ENCODE measurements around the gene SLC22A2. TPM values are rescaled to one million over a fixed set of nuclear protein-coding genes. Genes with fewer than 3 reads are reported as not detected.

The SLC22A2 gene
- total and polyA plus RNA-seq, 2 of the 13 experiments (the other 11 are each of a cell fraction or from before 2014, with no cell fraction given) = not detected

DNA sequence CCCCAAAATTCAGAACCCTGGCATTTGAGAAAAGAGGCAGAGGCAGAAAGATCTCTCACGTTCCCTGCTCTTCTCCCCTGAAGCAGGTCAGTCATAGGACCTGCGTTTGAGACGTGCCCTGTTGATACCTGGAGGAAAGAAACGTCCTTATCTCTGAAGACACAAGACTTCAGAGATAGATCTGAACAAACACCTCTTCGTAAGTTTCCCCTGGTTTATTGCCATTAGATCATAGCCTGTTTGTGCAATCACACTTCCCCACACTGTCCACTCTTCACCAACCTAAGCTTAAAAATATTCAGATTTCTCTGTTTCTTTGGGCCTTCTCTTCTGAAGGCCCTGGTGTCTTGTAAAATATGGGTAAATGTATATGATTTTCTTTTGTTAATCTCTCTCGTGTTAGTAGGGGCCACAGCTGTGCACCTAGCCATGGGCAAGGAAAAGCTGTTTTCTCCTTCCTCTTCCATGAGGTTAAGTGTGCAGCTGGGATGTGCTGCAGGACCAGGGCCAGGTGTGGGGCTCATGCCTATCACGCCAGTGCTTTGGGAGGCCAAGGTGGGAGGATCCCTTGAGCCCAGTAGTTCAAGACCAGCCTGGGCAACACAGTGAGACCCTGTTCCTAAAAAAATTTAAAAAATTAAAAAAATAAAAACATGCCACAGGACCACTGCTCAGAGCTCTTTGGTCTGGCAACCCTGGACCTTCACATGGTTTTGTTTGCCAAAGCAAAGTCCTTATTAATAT is 4.7 kb upstream of the SLC22A2 start:
- no peak overlapping the region for H2AFZ ChIP-seq (ENCODE audit: low read length)
- WGBS (ENCODE audit: low lambda C conversion rate) = 22% methylated on average over 7 of the region's 7 CpGs
- BruUV-seq (replicated peaks) = no TSS peak
- H3K4me1 ChIP-seq (ENCODE audit: insufficient read depth, low read length) = peaks cover 16% of the 10 kb centered on the region
- in situ Hi-C loops (cut with HindIII; ENCODE audit: extremely low pct_ligation_motif_present, low pct_unique_long_range_greater_than_20kb) (no loop called here), intact Hi-C loops (cut with micrococcal nuclease; ENCODE audit: unreplicated experiment) (no loop called here)
- CTCF ChIA-PET (ENCODE audit: low intra/inter-chr PET ratio, low total read pairs) = no interaction called here
- no peaks in the 10 kb centered on the region for H3K36me3 ChIP-seq (replicated peaks in 1 of 2; ENCODE audit: control insufficient read depth in 1 of 2, insufficient read depth in 2 of 2, low read length in 2 of 2)
- no peak overlapping the region for H3K27ac ChIP-seq (ENCODE audit: extremely low read length, insufficient read depth, low read length)
- POLR2A ChIA-PET = interaction anchor here (1.2 kb wide), 1 partner anchor 131 kb away, joined by 3 read pairs; no protein-coding TSS in a partner anchor
- no peaks in the 10 kb centered on the region for H4K20me1 ChIP-seq (ENCODE audit: insufficient read depth, low read length)
- TF ChIP-seq ZNF121 (CRISPR knock-in tag; IDR thresholded peaks at IDR 0.05) (peak; percentile 71; the same call in 1 of the 2 replicates), SP5 (CRISPR knock-in tag; IDR thresholded peaks at IDR 0.05; ENCODE audit: borderline replicate concordance, low read depth) (no peak), SUZ12 (IDR thresholded peaks at IDR 0.05; ENCODE audit: low read depth, low read length) (no peak), SSRP1 (CRISPR knock-in tag; IDR thresholded peaks at IDR 0.05) (no peak), ZNF431 (CRISPR knock-in tag; IDR thresholded peaks at IDR 0.05; ENCODE audit: borderline replicate concordance, low read depth) (no peak)
- peaks cover 5 to 15% of the 10 kb centered on the region in 2 experiments; a peak in 3 of 5 replicates for H3K27me3 ChIP-seq (ENCODE audit: control insufficient read depth in 1 of 2, insufficient read depth in 2 of 2, low read length in 2 of 2)
- H3K9me3 ChIP-seq (ENCODE audit: low read length) = no peaks in the 10 kb centered on the region
- DNase-seq (ENCODE audit: low spot score) = no peak
- no peak for FAIRE-seq
- no peak overlapping the region for H3K4me2 ChIP-seq (ENCODE audit: low read depth, low read length)
- no peak overlapping the region for H3K4me3 ChIP-seq (replicated peaks in 1 of 3; ENCODE audit: insufficient read depth in 1 of 3, low read depth in 2 of 3, low read length in 3 of 3)
- no peak for ATAC-seq
- H3K9ac ChIP-seq (ENCODE audit: insufficient read depth, low read depth, low read length) = no peak overlapping the region
- H3K79me2 ChIP-seq (ENCODE audit: insufficient read depth, low read length) = no peaks in the 10 kb centered on the region

GRCh38 chr6:160261991-160262680 is 3.5 kb upstream of the SLC22A2 start:
- H3K27ac ChIP-seq (ENCODE audit: extremely low read length, insufficient read depth, low read length) = no peak overlapping the region
- TF ChIP-seq, protein P1, sequence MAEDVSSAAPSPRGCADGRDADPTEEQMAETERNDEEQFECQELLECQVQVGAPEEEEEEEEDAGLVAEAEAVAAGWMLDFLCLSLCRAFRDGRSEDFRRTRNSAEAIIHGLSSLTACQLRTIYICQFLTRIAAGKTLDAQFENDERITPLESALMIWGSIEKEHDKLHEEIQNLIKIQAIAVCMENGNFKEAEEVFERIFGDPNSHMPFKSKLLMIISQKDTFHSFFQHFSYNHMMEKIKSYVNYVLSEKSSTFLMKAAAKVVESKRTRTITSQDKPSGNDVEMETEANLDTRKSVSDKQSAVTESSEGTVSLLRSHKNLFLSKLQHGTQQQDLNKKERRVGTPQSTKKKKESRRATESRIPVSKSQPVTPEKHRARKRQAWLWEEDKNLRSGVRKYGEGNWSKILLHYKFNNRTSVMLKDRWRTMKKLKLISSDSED (CRISPR knock-in tag; IDR thresholded peaks at IDR 0.05) = no peak
- no peak for TF ChIP-seq RAD21 (CRISPR knock-in tag; IDR thresholded peaks at IDR 0.05)
- 0 out of 2 replicates have a peak, but pooled peaks have one; percentile 10 for TF ChIP-seq CTCF (CRISPR knock-in tag; IDR thresholded peaks at IDR 0.05)
- no peak for TF ChIP-seq ZNF17 (CRISPR knock-in tag; IDR thresholded peaks at IDR 0.05)
- TF ChIP-seq SMC3 (IDR thresholded peaks at IDR 0.05; ENCODE audit: low read length) = peak; percentile 13; the same call in 1 of the 2 replicates
- no TSS peak for BruUV-seq (replicated peaks)

More at GRCh38 chr6:160261991-160262680, 3.5 kb upstream of the SLC22A2 start:
- H4K20me1 ChIP-seq (ENCODE audit: insufficient read depth, low read length) = no peaks in the 10 kb centered on the region
- no peaks in the 10 kb centered on the region for H3K79me2 ChIP-seq (ENCODE audit: insufficient read depth, low read length)
- peak; percentile 45 for DNase-seq (ENCODE audit: low spot score)
- H3K4me3 ChIP-seq (replicated peaks in 1 of 3; ENCODE audit: insufficient read depth in 1 of 3, low read depth in 2 of 3, low read length in 3 of 3) = no peak overlapping the region
- no peak overlapping the region for H3K9ac ChIP-seq (ENCODE audit: insufficient read depth, low read depth, low read length)
- peaks cover 5 to 18% of the 10 kb centered on the region in 2 experiments; a peak in 3 of 5 replicates for H3K27me3 ChIP-seq (ENCODE audit: control insufficient read depth in 1 of 2, insufficient read depth in 2 of 2, low read length in 2 of 2)
- H3K4me2 ChIP-seq (ENCODE audit: low read depth, low read length) = no peak overlapping the region
- ChIA-PET POLR2A (no interaction called here), CTCF (ENCODE audit: low intra/inter-chr PET ratio, low total read pairs) (no interaction called here)
- intact Hi-C loops (cut with micrococcal nuclease; ENCODE audit: unreplicated experiment) = no loop called here
- ATAC-seq = peak; percentile 97
- peaks cover 16% of the 10 kb centered on the region for H3K4me1 ChIP-seq (ENCODE audit: insufficient read depth, low read length)
- H2AFZ ChIP-seq (ENCODE audit: low read length) = no peak overlapping the region
- WGBS (ENCODE audit: low lambda C conversion rate) = 34% methylated on average over 7 of the region's 7 CpGs
- H3K36me3 ChIP-seq (replicated peaks in 1 of 2; ENCODE audit: control insufficient read depth in 1 of 2, insufficient read depth in 2 of 2, low read length in 2 of 2) = no peaks in the 10 kb centered on the region
- peak; percentile 76 for FAIRE-seq
- no peaks in the 10 kb centered on the region for H3K9me3 ChIP-seq (ENCODE audit: low read length)
- in situ Hi-C loops (cut with HindIII; ENCODE audit: extremely low pct_ligation_motif_present, low pct_unique_long_range_greater_than_20kb) = no loop called here

Measured in HepG2 (cell line).